NCI-H2029 (cell line): ENCODE results near the gene NIFK.
A peak's percentile ranks its signal among the peaks of the same experiment; 100 is the strongest.
"Not testable (repeated sequence)": the region's sequence is repeated elsewhere in the genome, so short reads cannot be mapped to it uniquely, and the experiment has no call there.

Experiments used
- DNase-seq: peaks from one replicate; lab custom pipeline; 2025; lab: John Stamatoyannopoulos, UW

Gene NIFK

DNA sequence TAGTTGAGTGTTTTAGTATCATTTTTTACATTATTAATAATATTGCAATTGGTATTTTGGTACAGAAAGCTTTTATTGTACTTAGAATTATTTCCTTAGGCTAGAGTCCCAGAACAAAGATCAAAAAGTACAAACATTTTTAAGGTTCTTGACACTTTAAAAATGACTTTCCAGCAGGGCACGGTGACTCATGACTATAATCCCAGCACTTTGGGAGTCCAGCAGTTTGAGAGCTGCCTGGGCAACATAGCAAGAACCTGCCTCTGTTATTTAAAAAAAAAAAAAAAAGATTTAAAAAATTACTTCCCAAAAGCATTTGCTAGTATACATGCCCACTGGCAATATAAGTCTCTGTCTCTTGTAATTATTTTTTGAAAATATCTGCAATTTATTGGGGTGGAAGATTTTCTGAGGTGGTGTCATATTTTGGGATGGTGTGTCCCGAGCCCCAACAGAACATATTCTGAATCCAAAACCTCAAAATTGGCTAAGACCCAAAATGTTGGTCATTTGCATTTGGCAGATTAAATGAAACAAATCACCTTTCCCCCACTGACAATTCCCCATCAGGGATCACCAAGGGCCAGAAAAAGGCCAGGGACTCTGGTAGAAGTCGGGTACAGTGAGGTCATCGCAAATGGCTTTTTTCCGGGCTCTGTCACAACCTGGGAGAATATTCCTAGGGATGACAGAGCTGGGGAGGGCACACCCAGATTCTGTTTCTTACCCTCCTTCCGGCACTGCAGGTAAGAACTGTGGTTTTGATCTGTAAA, 42.1 kb downstream of the NIFK start:
- DNase-seq, result no peak

DNA sequence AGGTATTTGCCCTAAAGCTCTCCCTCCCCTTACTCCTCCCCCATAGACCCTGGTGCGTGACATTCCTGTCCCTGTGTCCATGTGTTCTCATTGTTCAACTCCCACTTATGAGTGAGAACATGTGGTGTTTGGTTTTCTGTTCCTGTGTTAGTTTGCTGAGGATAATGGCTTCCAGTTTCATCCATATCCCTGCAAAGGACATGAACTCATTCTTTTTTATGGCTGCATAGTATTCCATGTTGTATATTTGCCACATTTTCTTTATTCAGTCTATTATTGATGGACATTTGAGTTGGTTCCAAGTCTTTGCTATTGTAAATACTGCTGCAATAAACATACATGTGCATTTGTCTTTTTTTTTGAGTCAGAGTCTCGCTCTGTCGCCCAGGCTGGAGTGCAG, 46.1 kb downstream of the NIFK start:
- DNase-seq, result not testable (repeated sequence)

DNA sequence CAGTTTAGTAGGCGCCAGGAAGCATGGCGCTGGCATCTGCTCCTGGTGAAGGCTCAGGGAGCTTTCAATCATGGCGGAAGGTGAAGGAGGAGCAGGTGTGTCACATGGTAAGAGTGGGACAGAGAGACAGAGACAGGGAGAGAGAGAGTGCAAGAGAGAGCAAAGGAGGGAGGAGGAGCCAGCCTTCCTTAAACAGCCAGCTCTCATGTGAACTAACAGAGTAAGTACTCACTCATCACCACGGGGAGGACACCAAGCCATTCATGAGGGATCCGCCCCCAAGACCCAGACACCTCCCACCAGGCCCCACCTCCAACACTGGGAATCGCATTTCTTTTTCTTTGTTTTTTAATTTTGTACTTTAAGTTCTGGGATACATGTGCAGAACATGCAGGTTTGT, 46.6 kb downstream of the NIFK start:
- no peak for DNase-seq

DNA sequence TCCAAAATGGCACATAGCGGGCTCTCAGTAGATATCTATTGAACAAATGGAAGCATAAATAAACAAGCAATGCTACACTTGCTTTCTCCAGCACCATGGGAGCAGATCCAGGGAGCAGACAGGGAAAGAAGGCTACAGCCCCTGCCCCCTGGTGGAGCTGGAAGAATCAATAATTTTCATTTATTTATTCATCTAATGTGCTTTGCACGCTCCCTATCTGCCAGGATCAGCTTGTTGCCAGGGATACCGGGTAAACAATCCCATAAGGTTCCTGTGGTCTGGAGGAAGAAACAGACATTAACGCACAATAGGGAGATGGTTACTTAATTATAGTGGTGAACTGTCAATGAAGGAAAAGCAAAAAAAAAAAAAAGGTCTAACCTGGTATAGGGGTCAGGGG, 47.3 kb downstream of the NIFK start:
- DNase-seq, result peak; percentile 47

DNA sequence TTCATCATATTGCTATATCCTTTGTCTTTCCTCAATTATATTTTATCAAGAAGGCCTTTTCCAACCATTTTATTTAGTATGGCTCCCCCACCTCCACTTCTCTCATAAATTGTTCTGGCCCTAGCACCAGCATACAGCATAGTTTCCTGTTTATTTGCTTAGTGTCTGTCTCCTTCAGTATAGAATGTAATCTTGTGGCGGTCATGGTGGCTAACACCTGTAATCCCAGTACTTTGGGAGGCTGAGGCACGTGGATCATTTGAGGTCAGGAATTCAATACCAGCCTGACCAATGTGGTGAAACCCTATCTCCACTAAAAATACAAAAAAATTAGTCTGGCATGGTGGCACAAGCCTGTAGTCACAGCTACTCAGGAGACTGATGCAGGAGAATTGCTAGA, 47.9 kb downstream of the NIFK start:
- DNase-seq, result no peak

DNA sequence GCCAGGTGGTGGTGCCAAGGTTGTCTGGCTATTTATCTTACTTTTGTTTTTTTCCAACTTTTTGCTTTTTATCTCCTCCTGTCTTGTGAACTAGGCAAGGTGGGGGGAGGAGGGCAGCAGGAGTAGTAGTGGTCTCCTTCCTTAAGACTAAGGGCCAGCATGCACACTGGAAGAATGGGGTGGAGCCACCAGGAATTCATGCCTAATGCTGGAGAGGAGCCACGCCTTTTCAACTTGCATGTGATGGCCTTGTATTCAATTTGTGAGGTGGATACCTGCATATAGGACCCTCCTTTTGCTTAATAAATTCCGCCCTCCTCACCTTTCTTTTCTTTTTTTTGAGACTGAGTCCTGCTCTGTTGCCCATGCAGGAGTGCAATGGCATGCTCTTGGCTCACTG, 49.8 kb downstream of the NIFK start:
- DNase-seq, result no peak

DNA sequence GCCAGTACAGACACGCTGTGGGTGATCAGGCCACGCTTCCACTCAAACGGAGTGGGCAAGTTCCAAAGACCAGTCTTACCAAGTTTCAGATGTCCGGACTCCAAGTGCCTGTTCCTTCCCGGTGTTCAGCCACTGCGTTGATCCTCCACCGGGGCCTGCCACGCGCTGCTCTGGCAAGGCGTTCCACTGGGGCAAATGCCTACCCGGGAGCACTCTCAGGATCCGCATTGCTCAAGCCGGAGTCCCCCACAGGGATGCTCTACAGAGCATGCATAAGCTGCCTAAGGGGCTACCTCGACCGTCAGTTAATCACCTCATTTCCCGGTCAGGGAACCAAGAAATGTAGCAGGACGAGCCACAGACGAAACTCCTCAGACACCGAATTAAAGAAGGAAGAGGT, 50.5 kb downstream of the NIFK start:
- DNase-seq, result no peak

DNA sequence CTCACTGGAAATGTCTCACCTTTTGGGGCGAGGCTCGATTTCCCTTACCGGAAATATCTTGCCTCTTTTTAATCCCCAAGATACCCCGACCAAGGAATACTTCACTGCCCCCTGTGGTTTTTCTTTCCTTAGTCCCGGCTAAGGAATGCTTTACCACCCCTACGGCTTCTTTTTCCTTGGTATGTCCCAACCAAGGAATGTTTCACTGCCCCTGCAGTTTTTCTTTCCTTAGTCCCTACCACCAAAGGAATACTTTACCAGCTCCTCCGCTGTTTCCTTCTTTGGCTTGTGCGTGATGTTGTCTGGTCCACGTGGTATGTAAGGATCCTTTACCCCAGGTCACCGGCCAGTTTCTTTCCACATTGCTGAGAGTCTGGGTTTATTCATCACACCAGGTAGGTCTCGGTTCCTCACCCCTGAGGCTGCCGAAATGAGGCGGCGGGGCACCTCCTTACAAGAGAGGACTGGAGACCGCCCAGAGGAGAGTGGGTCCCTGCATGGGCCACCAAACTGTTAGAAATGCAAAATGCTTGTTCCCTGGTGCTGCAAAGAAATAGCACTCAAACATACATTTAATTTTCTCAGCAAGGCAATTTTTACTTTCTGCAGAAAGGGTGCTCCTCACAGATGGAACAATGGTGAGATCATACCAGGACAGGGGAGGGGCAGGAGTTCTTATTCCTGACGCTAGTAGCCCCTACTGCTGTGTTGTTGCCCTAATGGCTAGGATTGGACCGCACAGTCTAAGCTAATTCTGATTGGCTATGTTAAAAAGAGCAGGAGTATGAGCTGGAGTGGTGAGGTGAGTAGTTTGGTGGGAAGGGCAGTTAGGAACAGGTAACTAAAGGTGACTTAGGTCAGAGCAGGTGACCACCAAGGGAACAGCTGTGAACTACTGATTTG, 54.0 kb downstream of the NIFK start:
- DNase-seq, result no peak

DNA sequence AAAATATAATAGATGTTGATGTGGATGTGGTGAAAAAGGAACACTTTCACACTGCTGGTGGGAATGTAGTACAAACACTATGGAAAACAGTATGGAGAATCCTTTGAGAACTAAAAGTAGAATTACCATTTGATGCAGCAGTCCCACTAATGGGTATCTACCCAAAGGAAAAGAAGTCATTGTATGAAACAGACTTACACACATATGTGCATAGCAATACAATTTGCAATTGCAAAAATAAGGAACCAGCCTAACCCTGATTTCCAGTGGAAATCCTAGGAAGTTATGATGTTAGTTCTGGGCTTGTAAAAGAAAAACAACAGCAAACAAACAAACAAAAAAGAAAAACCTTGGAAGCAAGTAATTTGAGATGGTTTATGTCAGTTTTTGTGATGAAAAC, 58.8 kb downstream of the NIFK start:
- DNase-seq, result no peak
